SK-N-SH (cell line): Measurements from ENCODE around the gene NIT1. TPM values are rescaled to one million over a fixed set of nuclear protein-coding genes. Genes with fewer than 3 reads are reported as not detected.
A peak's percentile ranks its signal among the peaks of the same experiment; 100 is the strongest.

Experiments
- CTCF ChIA-PET: fragments of 300-600, 350-600 bp; formaldehyde crosslinking; extraction: SDS; loops from one replicate; lab custom pipeline; 2021; lab: Yijun Ruan, JAX
- POLR2A ChIA-PET: fragments of 350-600 bp; sonication (Branson Sonifier 250); formaldehyde crosslinking; extraction: SDS; loops from one replicate; lab custom pipeline; 2020; ENCODE audit warnings: antibody characterized with exemption, inconsistent platforms; lab: Yijun Ruan, JAX
- DNase-seq: peaks from one replicate; pipeline ENCODE4 v3.0.0; 2012
- H2AFZ ChIP-seq: fragments of 200-600 bp; sonication (generic); 2 replicates; pipeline ENCODE4 v1.8.1; 2016; ENCODE audit warnings: antibody characterized with exemption, mild to moderate bottlenecking, low read depth
- H3F3A ChIP-seq: fragments of 200-600 bp; sonication (generic); replicated peaks from 2 replicates; pipeline ENCODE3; 2016; ENCODE audit warnings: antibody characterized with exemption, mild to moderate bottlenecking; ENCODE audit not compliant: insufficient read depth
- H3K27ac ChIP-seq, 2 experiments: fragments of 200-500 bp in 1 of 2; fragments of 200-600 bp in 1 of 2; sonication (Bioruptor generic) in 1 of 2; sonication (generic), shearing (Covaris generic) in 1 of 2; 2 replicates each; pipeline versions ENCODE4 v1.5.1 to v1.6.1; 2014 to 2016; ENCODE audit warnings: low read depth in 2 of 2, inconsistent platforms in 1 of 2, low read length in 1 of 2, mild to moderate bottlenecking in 1 of 2, mixed read lengths in 1 of 2
- H3K27me3 ChIP-seq: fragments of 200-600 bp; sonication (generic), shearing (Covaris generic); 2 replicates; pipeline ENCODE4 v1.6.1; 2016; ENCODE audit warnings: mixed run types; ENCODE audit not compliant: insufficient read depth
- H3K36me3 ChIP-seq, 2 experiments: fragments of 200-500 bp in 1 of 2; fragments of 200-600 bp in 1 of 2; sonication (Bioruptor generic) in 1 of 2; sonication (generic) in 1 of 2; replicated peaks in 1 of 2; 2 replicates each; pipeline versions ENCODE3 to v1.5.1; 2014 to 2016; ENCODE audit warnings: low read length in 1 of 2, mild to moderate bottlenecking in 1 of 2; ENCODE audit not compliant: insufficient read depth in 2 of 2, control insufficient read depth in 1 of 2
- H3K4me1 ChIP-seq, 2 experiments: fragments of 200-500 bp in 1 of 2; fragments of 200-600 bp in 1 of 2; sonication (Bioruptor generic) in 1 of 2; sonication (generic), shearing (Covaris generic) in 1 of 2; 2 replicates each; pipeline versions ENCODE4 v1.5.1 to v1.6.1; 2014 to 2016; ENCODE audit warnings: low read depth in 1 of 2, low read length in 1 of 2, mixed run types in 1 of 2; ENCODE audit not compliant: insufficient read depth in 2 of 2, control insufficient read depth in 1 of 2
- H3K4me2 ChIP-seq: fragments of 200-600 bp; sonication (generic), shearing (Covaris generic); 2 replicates; pipeline ENCODE4 v1.6.1; 2017; ENCODE audit warnings: mixed run types
- H3K4me3 ChIP-seq, 2 experiments: fragments of 200-500 bp in 1 of 2; fragments of 200-600 bp in 1 of 2; sonication (Bioruptor generic) in 1 of 2; sonication (generic), shearing (Covaris generic) in 1 of 2; 2 replicates each; pipeline versions ENCODE4 v1.5.1 to v1.8.1; 2014 to 2016; ENCODE audit warnings: low read depth in 2 of 2, inconsistent platforms in 1 of 2, low read length in 1 of 2, mild to moderate bottlenecking in 1 of 2, mixed read lengths in 1 of 2, moderate library complexity in 1 of 2
- H3K79me2 ChIP-seq: fragments of 200-600 bp; sonication (generic); 2 replicates; pipeline ENCODE4 v1.8.1; 2017; ENCODE audit warnings: mild to moderate bottlenecking; ENCODE audit not compliant: insufficient read depth
- H3K9ac ChIP-seq: fragments of 200-600 bp; sonication (generic); 2 replicates; pipeline ENCODE4 v1.6.1; 2017; ENCODE audit warnings: mixed run types
- H3K9me2 ChIP-seq: fragments of 200-600 bp; sonication (generic); 2 replicates; pipeline ENCODE4 v1.6.1; 2017; ENCODE audit warnings: mixed run types
- H3K9me3 ChIP-seq: fragments of 200-600 bp; sonication (generic); 2 replicates; pipeline ENCODE4 v1.6.1; 2017; ENCODE audit warnings: mixed run types, mild to moderate bottlenecking, moderate library complexity
- H4K20me1 ChIP-seq: fragments of 200-600 bp; sonication (generic); 2 replicates; pipeline ENCODE4 v1.6.1; 2017; ENCODE audit warnings: mild to moderate bottlenecking, mixed run types; ENCODE audit not compliant: insufficient read depth
- CHD2 ChIP-seq: fragments of 150-350 bp; IDR thresholded peaks from 2 replicates; pipeline ENCODE4 v1.6.1; 2018; ENCODE audit warnings: low read length; ENCODE audit not compliant: partially characterized antibody
- ELF1 ChIP-seq: IDR thresholded peaks from 2 replicates; pipeline ENCODE4 v1.4.0; 2012
- EZH2phosphoT487 ChIP-seq: fragments of 200-600 bp; sonication (generic); IDR thresholded peaks from 2 replicates; pipeline ENCODE4 v1.6.1; 2017; ENCODE audit warnings: low read depth, mixed run types, mild to moderate bottlenecking, antibody characterized with exemption, moderate library complexity, borderline replicate concordance
- FOXJ3 ChIP-seq: sonication (generic); formaldehyde crosslinking; IDR thresholded peaks from 2 replicates; pipeline ENCODE4 v1.5.1; 2020; ENCODE audit warnings: mild to moderate bottlenecking, missing genetic modification reagents
- FOXM1 ChIP-seq: IDR thresholded peaks from 2 replicates; pipeline ENCODE4 v1.4.0; 2012; ENCODE audit warnings: low read depth, mild to moderate bottlenecking
- GABPA ChIP-seq: IDR thresholded peaks from 2 replicates; pipeline ENCODE4 v1.4.0; 2012; ENCODE audit warnings: low read depth, mild to moderate bottlenecking
- IRF3 ChIP-seq: fragments of 150-350 bp; IDR thresholded peaks from 2 replicates; pipeline ENCODE4 v1.6.1; 2016; ENCODE audit warnings: mild to moderate bottlenecking, low read depth, low read length
- JUND ChIP-seq: IDR thresholded peaks from 2 replicates; pipeline ENCODE4 v1.4.0; 2012
- MXI1 ChIP-seq: IDR thresholded peaks from 2 replicates; pipeline ENCODE4 v1.6.1; 2012; ENCODE audit warnings: mild to moderate bottlenecking, low read depth, low read length, improper control_type of control experiment
- NFIC ChIP-seq: IDR thresholded peaks from 2 replicates; pipeline ENCODE4 v1.4.0; 2012; ENCODE audit warnings: borderline replicate concordance
- RCOR1 ChIP-seq: fragments of 150-350 bp; IDR thresholded peaks from 2 replicates; pipeline ENCODE4 v1.6.1; 2017; ENCODE audit warnings: antibody characterized with exemption, low read length
- TCF12 ChIP-seq: IDR thresholded peaks from 2 replicates; pipeline ENCODE4 v1.4.0; 2012
- YY1 ChIP-seq: IDR thresholded peaks from 2 replicates; pipeline ENCODE4 v1.4.0; 2012; ENCODE audit warnings: low read depth, mild to moderate bottlenecking
- WGBS: methylation state at CpG from one replicate; pipeline ENCODE4 v1.1.6; 2017; ENCODE audit warnings: low lambda C conversion rate; 5-methylcytosine and 5-hydroxymethylcytosine counted together
- polyA plus RNA-seq, 3 experiments: library from polyadenylated mRNA; depleted of rRNA; stranded (reverse); fragments of >200 nt; gene quantifications; 2 replicates each; pipeline ENCODE4 v1.2.3, GENCODE V29; 2012
- TF ChIP-seq, protein P1 (sequence below): IDR thresholded peaks from 2 replicates; pipeline ENCODE4 v1.6.1; 2012; ENCODE audit warnings: mild to moderate bottlenecking, low read depth, low read length, moderate library complexity

NIT1 gene
- polyA plus RNA-seq, 1 of the 3 experiments (the other 2 are of a cell fraction): 38.7 TPM

DNA sequence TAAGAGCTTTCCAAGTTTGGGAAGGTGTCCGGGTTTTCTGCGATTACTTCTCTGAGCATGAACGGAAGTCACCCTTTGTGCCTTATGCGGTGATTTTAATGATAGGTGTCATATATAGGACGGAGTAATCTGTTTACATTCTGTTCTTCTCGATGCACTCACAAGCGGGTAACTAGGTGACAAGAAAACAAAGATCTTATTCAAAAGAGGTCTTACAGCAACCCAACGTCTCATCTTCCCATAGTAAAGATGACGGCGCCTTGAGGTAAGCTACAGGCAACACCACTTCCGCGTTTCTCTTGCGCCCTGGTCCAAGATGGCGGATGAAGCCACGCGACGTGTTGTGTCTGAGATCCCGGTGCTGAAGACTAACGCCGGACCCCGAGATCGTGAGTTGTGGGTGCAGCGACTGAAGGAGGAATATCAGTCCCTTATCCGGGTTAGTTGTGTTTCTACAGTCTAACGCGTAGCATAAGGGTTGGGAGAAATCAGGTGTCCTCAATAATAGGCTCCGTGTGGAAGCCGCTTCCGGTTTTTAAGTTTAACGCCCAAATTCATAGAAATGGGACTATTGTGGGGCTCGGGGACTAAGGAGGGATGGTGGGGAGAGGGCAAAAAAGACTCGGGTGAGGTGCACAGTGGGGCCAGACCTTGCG lies 35.9 kb downstream of the NIT1 start, which contains the start of gene UFC1 (continued):
- TF ChIP-seq, protein P1, sequence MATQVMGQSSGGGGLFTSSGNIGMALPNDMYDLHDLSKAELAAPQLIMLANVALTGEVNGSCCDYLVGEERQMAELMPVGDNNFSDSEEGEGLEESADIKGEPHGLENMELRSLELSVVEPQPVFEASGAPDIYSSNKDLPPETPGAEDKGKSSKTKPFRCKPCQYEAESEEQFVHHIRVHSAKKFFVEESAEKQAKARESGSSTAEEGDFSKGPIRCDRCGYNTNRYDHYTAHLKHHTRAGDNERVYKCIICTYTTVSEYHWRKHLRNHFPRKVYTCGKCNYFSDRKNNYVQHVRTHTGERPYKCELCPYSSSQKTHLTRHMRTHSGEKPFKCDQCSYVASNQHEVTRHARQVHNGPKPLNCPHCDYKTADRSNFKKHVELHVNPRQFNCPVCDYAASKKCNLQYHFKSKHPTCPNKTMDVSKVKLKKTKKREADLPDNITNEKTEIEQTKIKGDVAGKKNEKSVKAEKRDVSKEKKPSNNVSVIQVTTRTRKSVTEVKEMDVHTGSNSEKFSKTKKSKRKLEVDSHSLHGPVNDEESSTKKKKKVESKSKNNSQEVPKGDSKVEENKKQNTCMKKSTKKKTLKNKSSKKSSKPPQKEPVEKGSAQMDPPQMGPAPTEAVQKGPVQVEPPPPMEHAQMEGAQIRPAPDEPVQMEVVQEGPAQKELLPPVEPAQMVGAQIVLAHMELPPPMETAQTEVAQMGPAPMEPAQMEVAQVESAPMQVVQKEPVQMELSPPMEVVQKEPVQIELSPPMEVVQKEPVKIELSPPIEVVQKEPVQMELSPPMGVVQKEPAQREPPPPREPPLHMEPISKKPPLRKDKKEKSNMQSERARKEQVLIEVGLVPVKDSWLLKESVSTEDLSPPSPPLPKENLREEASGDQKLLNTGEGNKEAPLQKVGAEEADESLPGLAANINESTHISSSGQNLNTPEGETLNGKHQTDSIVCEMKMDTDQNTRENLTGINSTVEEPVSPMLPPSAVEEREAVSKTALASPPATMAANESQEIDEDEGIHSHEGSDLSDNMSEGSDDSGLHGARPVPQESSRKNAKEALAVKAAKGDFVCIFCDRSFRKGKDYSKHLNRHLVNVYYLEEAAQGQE: peak; percentile 52; the same call in 1 of the 2 replicates
- no peak for TF ChIP-seq NFIC
- TF ChIP-seq CHD2: no peak
- peak; percentile 84 for TF ChIP-seq MXI1
- TF ChIP-seq FOXM1: no peak
- TF ChIP-seq RCOR1: no peak
- peak; percentile 89 for TF ChIP-seq GABPA
- no peak for TF ChIP-seq IRF3
- no peak for TF ChIP-seq EZH2phosphoT487
- TF ChIP-seq ELF1: peak; percentile 99
- no peak for TF ChIP-seq FOXJ3
- peak; percentile 100 for TF ChIP-seq YY1

- Histone ChIP-seq H2AFZ (no peak overlapping the region), H3K9ac (no peak overlapping the region), H3K27me3 (no peaks in the 10 kb centered on the region), H3K27ac (no peak overlapping the region), H3K36me3 (peaks cover 4 to 42% of the 10 kb centered on the region in 2 experiments), H3K4me3 (no peak overlapping the region), H3K9me3 (no peaks in the 10 kb centered on the region), H3K4me1 (peaks cover 0 to 31% of the 10 kb centered on the region in 2 experiments; a peak in 3 of 4 replicates), H3K79me2 (peaks cover 33% of the 10 kb centered on the region), H3K9me2 (no peaks in the 10 kb centered on the region), H3K4me2 (no peak overlapping the region), H4K20me1 (no peaks in the 10 kb centered on the region), H3F3A (peaks cover 8% of the 10 kb centered on the region)
- ChIA-PET POLR2A (interaction anchor here (0.7 kb wide), 1 partner anchor 433 kb away, joined by 6 read pairs; no protein-coding TSS in a partner anchor), CTCF (interaction anchor here (0.6 to 1.5 kb wide), 7 partner anchors 8 to 46 kb away, joined by 3 to 5 read pairs (median 4); partner anchors contain the start of genes NIT1, PFDN2 and PPOX)
- 89% methylated on average over 1 of the region's 1 CpG for WGBS
- no peak for DNase-seq
- TF ChIP-seq JUND: no peak
- no peak for TF ChIP-seq IRF3
- TF ChIP-seq TCF12: no peak
- no peak for TF ChIP-seq FOXM1
- no peak for TF ChIP-seq YY1
- TF ChIP-seq CHD2: no peak
Measured at GRCh38 chr1:161157867-161158266, 40.0 kb downstream of the NIT1 start.
